Right lobe of liver (tissue), 6 donors: ENCODE results near the gene COPZ1. TPM values are rescaled to one million over a fixed set of nuclear protein-coding genes. Genes with fewer than 3 reads are reported as not detected.
"Not testable (repeated sequence)": the region's sequence is repeated elsewhere in the genome, so short reads cannot be mapped to it uniquely, and the experiment has no call there.

Experiments
- ATAC-seq, 4 donors: fragments of 200-7000 bp; cut with Tn5 transposase; one replicate each; pipeline ENCODE4 v1.9.1; 2020; ENCODE audit warnings: mild to moderate bottlenecking in 4 of 4, moderate library complexity in 4 of 4
- DNase-seq, 3 donors: peaks; one replicate each; pipeline ENCODE4 v3.0.0-alpha.2; 2020
- H3K27ac ChIP-seq, 3 donors: fragments of 200-600 bp; one replicate each; pipeline ENCODE4 v1.8.0; 2022
- H3K27me3 ChIP-seq, 2 donors: fragments of 200-600 bp; one replicate each; pipeline ENCODE4 v1.8.0; 2022
- H3K36me3 ChIP-seq, 4 donors: fragments of 200-600 bp; sonication (generic) in 1 of 4; one replicate each; pipeline versions ENCODE4 v1.5.1 to v1.8.0; 2017 to 2022; ENCODE audit warnings: control low read depth in 1 of 4
- H3K4me1 ChIP-seq, 4 donors: fragments of 200-600 bp; sonication (generic) in 1 of 4; one replicate each; pipeline versions ENCODE4 v1.5.1 to v1.8.0; 2017 to 2022; ENCODE audit warnings: control low read depth in 1 of 4
- H3K4me3 ChIP-seq, 3 donors: fragments of 200-600 bp; one replicate each; pipeline ENCODE4 v1.8.0; 2022
- H3K9me3 ChIP-seq, 4 donors: fragments of 200-600 bp; sonication (generic) in 1 of 4; one replicate each; pipeline versions ENCODE4 v1.5.1 to v1.8.0; 2017 to 2022; ENCODE audit warnings: control low read depth in 1 of 4
- CTCF ChIP-seq, 4 donors: fragments of 200-600 bp in 3 of 4; fragments of 450-650 bp in 1 of 4; IDR thresholded peaks; one replicate each; pipeline versions ENCODE4 v1.5.1 to v1.8.0; 2016 to 2022; ENCODE audit warnings: antibody characterized with exemption in 4 of 4, mild to moderate bottlenecking in 2 of 4
- POLR2A ChIP-seq: fragments of 450-650 bp; IDR thresholded peaks from one replicate; pipeline ENCODE4 v1.6.1; 2017; ENCODE audit warnings: antibody characterized with exemption, mild to moderate bottlenecking
- WGBS: methylation state at CpG from one replicate; pipeline ENCODE4 v1.1.6; 2018; ENCODE audit warnings: low coverage, low lambda C conversion rate; ENCODE audit not compliant: insufficient coverage; ENCODE audit errors: missing lambda C conversion rate; 5-methylcytosine and 5-hydroxymethylcytosine counted together
- intact Hi-C, 2 donors: fragments of 100-400 bp; cut with DNase I; formaldehyde crosslinking; loops; one replicate each; pipeline versions ENCODE4 v1.11.2 to v1.14.1; 2022
- total RNA-seq, 6 experiments: library from RNA; depleted of rRNA in 2 of 6; stranded (reverse); fragments of >200 nt in 2 of 6; fragmentation: NEBNext Ultra II Directional in 3 of 6; extraction: Animal tissue kit (Norgen Biotek cat#: 25700) in 3 of 6; gene quantifications; one replicate each; pipeline versions ENCODE4 v1.1.0 to v1.2.4, GENCODE V29; 2016 to 2023
- donor health status: DM: no; HTN: yes; CAD: no.
- donor health status: DM: no; HTN: no; CAD: no.
- donor health status: DM: no; HTN: no; CAD: no.
- donor health status: DM: no; HTN: yes; CAD: no.
- donor health status: DM: no; HTN: yes; CAD: no.

COPZ1 gene
- total RNA-seq, 6 experiments from 2014 or later: 67.3 to 89.2 (median 74.9) TPM

GRCh38 chr12:54351341-54351740, 26.4 kb downstream of the COPZ1 start:
- WGBS: 83% methylated on average over 4 of the region's 4 CpGs
- intact Hi-C loops: no loop called here
- no peak for ATAC-seq

GRCh38 chr12:54352022-54352531, 27.1 kb downstream of the COPZ1 start:
- WGBS: 42% methylated on average over 15 of the region's 21 CpGs
- peak overlapping the region in 2 of 3 donors; percentile 82 to 86 for H3K27ac ChIP-seq

More at GRCh38 chr12:54351341-54351740, 26.4 kb downstream of the COPZ1 start:
- H3K27me3 ChIP-seq: no peaks in the 10 kb centered on the region
- no peaks in the 10 kb centered on the region for H3K9me3 ChIP-seq
- no peak for TF ChIP-seq POLR2A
- no peak for TF ChIP-seq CTCF (IDR thresholded peaks at IDR 0.05)
- H3K4me3 ChIP-seq: no peak overlapping the region
- H3K27ac ChIP-seq: peak overlapping the region in 1 of 3 donors; percentile 86
- peaks cover 0 to 51% (median 32%) of the 10 kb centered on the region in 4 donors for H3K36me3 ChIP-seq
- H3K4me1 ChIP-seq: peaks cover 0 to 24% (median 7%) of the 10 kb centered on the region in 4 donors
- DNase-seq: no peak

GRCh38 chr12:54352891-54353874, 28.3 kb downstream of the COPZ1 start:
- TF ChIP-seq POLR2A (no peak), CTCF (IDR thresholded peaks at IDR 0.05) (no peak)
- ATAC-seq (peak; percentile 92 to 97 (median 93)), DNase-seq (peak; percentile 57 to 85 (median 79))
- H3K36me3 ChIP-seq: peaks cover 0 to 33% (median 22%) of the 10 kb centered on the region in 4 donors
- intact Hi-C loops: no loop called here
- no peaks in the 10 kb centered on the region for H3K9me3 ChIP-seq
- H3K4me3 ChIP-seq: no peak overlapping the region
- WGBS: 31% methylated on average over 1 of the region's 1 CpG
- H3K4me1 ChIP-seq: peaks cover 0 to 28% (median 7%) of the 10 kb centered on the region in 4 donors
- peak overlapping the region; percentile 62 to 86 (median 82) for H3K27ac ChIP-seq
- no peaks in the 10 kb centered on the region for H3K27me3 ChIP-seq

More at GRCh38 chr12:54352022-54352531, 27.1 kb downstream of the COPZ1 start:
- Histone ChIP-seq H3K4me1 (peaks cover 0 to 24% (median 7%) of the 10 kb centered on the region in 4 donors), H3K4me3 (no peak overlapping the region), H3K36me3 (peaks cover 0 to 44% (median 28%) of the 10 kb centered on the region in 4 donors), H3K27me3 (no peaks in the 10 kb centered on the region), H3K9me3 (no peaks in the 10 kb centered on the region)
- ATAC-seq (peak in 2 of 4 donors; percentile 9 to 20), DNase-seq (no peak)
- intact Hi-C loops: no loop called here
- TF ChIP-seq CTCF (IDR thresholded peaks at IDR 0.05) (no peak), POLR2A (no peak)

- Histone ChIP-seq H3K36me3 (peaks cover 0 to 22% (median 12%) of the 10 kb centered on the region in 4 donors), H3K4me1 (peaks cover 0 to 31% (median 7%) of the 10 kb centered on the region in 4 donors), H3K27ac (peak overlapping the region; percentile 62 to 86 (median 82))
- H3K4me3 ChIP-seq, DNase-seq, H3K9me3 ChIP-seq, intact Hi-C loops, H3K27me3 ChIP-seq, ATAC-seq: not testable (repeated sequence)
- 44% methylated on average over 7 of the region's 7 CpGs for WGBS
Observed at GRCh38 chr12:54354271-54354670, 29.3 kb downstream of the COPZ1 start.
